ENCODE measurements around the gene SIPA1L3. TPM values are rescaled to one million over a fixed set of nuclear protein-coding genes. Genes with fewer than 3 reads are reported as not detected.
A peak's percentile ranks its signal among the peaks of the same experiment; 100 is the strongest.

Gene SIPA1L3
- total and polyA plus RNA-seq, 2 experiments from 2014 or later = 15.7 to 54.1 TPM

DNA sequence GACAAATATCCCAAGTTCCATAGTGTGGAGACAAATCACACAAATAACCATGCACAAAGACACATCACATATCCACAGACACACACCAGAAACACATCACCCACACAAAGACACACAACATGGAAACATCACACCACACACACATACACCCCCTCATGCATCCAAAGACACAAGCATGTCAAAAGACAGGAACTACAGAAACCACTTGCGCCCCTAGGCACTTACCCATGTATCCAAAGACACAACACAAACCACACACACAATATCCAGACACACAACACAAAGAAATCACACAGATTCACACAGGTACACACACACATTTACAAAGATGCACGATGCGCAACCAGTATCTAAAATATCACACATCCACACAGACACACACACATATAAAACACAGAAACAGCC is 316.1 kb downstream of the SIPA1L3 start (continued):
- TF ChIP-seq, protein P1, sequence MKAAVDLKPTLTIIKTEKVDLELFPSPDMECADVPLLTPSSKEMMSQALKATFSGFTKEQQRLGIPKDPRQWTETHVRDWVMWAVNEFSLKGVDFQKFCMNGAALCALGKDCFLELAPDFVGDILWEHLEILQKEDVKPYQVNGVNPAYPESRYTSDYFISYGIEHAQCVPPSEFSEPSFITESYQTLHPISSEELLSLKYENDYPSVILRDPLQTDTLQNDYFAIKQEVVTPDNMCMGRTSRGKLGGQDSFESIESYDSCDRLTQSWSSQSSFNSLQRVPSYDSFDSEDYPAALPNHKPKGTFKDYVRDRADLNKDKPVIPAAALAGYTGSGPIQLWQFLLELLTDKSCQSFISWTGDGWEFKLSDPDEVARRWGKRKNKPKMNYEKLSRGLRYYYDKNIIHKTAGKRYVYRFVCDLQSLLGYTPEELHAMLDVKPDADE (IDR thresholded peaks at IDR 0.05) = no peak
- no peak for TF ChIP-seq POLR2AphosphoS5 (IDR thresholded peaks at IDR 0.05; ENCODE audit: low read depth)

DNA sequence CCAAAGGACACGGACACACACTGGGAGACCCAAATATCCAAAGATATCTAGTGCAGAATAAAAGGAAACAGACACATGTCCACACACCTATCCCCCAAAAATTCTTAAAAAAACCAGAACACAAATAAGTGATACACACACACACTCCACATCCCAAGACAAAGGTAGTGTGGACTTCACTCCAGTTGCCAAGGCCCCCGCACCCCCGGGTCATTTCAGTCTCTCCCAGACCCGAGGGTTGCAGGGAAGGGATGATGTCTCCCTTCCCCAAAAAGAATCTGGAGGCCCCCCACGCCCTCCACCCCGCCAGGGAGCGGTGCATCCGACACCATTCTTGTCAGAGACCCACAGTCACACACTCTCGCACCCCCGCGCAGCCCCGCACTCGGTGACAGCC is 316.6 kb downstream of the SIPA1L3 start:
- H4K20me1 ChIP-seq (replicated peaks; ENCODE audit: insufficient read depth) = 0 out of 2 replicates have a peak, but pooled peaks cover 6% of the 10 kb centered on the region
- H3K4me3 ChIP-seq = peak overlapping the region; percentile 72
- no peaks in the 10 kb centered on the region for H3K9me2 ChIP-seq (ENCODE audit: insufficient read depth)
- no peaks in the 10 kb centered on the region; the same call in none of the 3 replicates for H3K9me3 Mint-ChIP-seq
- H3F3A ChIP-seq (replicated peaks; ENCODE audit: low read depth) = peaks cover 26% of the 10 kb centered on the region
- no peaks in the 10 kb centered on the region for H3K36me3 ChIP-seq (ENCODE audit: insufficient read depth)
- DNase-seq (ENCODE audit: low spot score) (no peak), ATAC-seq (no peak)
- H2AFZ ChIP-seq = peak overlapping the region; percentile 56; the same call in 1 of the 2 replicates
- peaks cover 12% of the 10 kb centered on the region for H3K36me3 Mint-ChIP-seq (ENCODE audit: low read depth)
- peaks cover 28% of the 10 kb centered on the region for H3K4me1 Mint-ChIP-seq
- 0 out of 2 replicates have a peak, but pooled peaks cover 4% of the 10 kb centered on the region for H3K27me3 ChIP-seq (ENCODE audit: insufficient read depth)
- H3K4me3 Mint-ChIP-seq = peak overlapping the region; percentile 75
- peaks cover 11% of the 10 kb centered on the region for H3K79me2 ChIP-seq (replicated peaks; ENCODE audit: insufficient read depth)
- H3K27me3 Mint-ChIP-seq (ENCODE audit: insufficient read depth, low read depth, poor library complexity) = peaks cover 23% of the 10 kb centered on the region
- peaks cover 26% of the 10 kb centered on the region for H3K4me1 ChIP-seq (ENCODE audit: insufficient read depth)
- H3K27ac ChIP-seq (ENCODE audit: low read depth) = no peak overlapping the region
- no peak overlapping the region for H3K27ac Mint-ChIP-seq
- peak overlapping the region; percentile 84 for H3K4me2 ChIP-seq
- TF ChIP-seq CREB1 (CRISPR knock-in tag; IDR thresholded peaks at IDR 0.05; ENCODE audit: low read depth) = no peak
- TF ChIP-seq, protein P1 (IDR thresholded peaks at IDR 0.05) = no peak
- TF ChIP-seq NANOG (IDR thresholded peaks at IDR 0.05; ENCODE audit: borderline replicate concordance) = no peak
- no peak for TF ChIP-seq EZH2phosphoT487 (IDR thresholded peaks at IDR 0.05; ENCODE audit: unreplicated experiment)
- no peak for TF ChIP-seq ZNF114 (CRISPR knock-in tag; IDR thresholded peaks at IDR 0.05)
- no peak for TF ChIP-seq JUNB (IDR thresholded peaks at IDR 0.05; ENCODE audit: unreplicated experiment)
- TF ChIP-seq ZNF331 (CRISPR knock-in tag; IDR thresholded peaks at IDR 0.05; ENCODE audit: low read depth) = no peak
- TF ChIP-seq CTCF (conservative IDR thresholded peaks at IDR 0.05; ENCODE audit: low read depth in 2 of 2) = no peak
- no peak for TF ChIP-seq POLR2AphosphoS5 (IDR thresholded peaks at IDR 0.05; ENCODE audit: low read depth)
- TF ChIP-seq, protein P2, sequence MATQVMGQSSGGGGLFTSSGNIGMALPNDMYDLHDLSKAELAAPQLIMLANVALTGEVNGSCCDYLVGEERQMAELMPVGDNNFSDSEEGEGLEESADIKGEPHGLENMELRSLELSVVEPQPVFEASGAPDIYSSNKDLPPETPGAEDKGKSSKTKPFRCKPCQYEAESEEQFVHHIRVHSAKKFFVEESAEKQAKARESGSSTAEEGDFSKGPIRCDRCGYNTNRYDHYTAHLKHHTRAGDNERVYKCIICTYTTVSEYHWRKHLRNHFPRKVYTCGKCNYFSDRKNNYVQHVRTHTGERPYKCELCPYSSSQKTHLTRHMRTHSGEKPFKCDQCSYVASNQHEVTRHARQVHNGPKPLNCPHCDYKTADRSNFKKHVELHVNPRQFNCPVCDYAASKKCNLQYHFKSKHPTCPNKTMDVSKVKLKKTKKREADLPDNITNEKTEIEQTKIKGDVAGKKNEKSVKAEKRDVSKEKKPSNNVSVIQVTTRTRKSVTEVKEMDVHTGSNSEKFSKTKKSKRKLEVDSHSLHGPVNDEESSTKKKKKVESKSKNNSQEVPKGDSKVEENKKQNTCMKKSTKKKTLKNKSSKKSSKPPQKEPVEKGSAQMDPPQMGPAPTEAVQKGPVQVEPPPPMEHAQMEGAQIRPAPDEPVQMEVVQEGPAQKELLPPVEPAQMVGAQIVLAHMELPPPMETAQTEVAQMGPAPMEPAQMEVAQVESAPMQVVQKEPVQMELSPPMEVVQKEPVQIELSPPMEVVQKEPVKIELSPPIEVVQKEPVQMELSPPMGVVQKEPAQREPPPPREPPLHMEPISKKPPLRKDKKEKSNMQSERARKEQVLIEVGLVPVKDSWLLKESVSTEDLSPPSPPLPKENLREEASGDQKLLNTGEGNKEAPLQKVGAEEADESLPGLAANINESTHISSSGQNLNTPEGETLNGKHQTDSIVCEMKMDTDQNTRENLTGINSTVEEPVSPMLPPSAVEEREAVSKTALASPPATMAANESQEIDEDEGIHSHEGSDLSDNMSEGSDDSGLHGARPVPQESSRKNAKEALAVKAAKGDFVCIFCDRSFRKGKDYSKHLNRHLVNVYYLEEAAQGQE (IDR thresholded peaks at IDR 0.05; ENCODE audit: unreplicated experiment) = no peak
- TF ChIP-seq, protein P3, sequence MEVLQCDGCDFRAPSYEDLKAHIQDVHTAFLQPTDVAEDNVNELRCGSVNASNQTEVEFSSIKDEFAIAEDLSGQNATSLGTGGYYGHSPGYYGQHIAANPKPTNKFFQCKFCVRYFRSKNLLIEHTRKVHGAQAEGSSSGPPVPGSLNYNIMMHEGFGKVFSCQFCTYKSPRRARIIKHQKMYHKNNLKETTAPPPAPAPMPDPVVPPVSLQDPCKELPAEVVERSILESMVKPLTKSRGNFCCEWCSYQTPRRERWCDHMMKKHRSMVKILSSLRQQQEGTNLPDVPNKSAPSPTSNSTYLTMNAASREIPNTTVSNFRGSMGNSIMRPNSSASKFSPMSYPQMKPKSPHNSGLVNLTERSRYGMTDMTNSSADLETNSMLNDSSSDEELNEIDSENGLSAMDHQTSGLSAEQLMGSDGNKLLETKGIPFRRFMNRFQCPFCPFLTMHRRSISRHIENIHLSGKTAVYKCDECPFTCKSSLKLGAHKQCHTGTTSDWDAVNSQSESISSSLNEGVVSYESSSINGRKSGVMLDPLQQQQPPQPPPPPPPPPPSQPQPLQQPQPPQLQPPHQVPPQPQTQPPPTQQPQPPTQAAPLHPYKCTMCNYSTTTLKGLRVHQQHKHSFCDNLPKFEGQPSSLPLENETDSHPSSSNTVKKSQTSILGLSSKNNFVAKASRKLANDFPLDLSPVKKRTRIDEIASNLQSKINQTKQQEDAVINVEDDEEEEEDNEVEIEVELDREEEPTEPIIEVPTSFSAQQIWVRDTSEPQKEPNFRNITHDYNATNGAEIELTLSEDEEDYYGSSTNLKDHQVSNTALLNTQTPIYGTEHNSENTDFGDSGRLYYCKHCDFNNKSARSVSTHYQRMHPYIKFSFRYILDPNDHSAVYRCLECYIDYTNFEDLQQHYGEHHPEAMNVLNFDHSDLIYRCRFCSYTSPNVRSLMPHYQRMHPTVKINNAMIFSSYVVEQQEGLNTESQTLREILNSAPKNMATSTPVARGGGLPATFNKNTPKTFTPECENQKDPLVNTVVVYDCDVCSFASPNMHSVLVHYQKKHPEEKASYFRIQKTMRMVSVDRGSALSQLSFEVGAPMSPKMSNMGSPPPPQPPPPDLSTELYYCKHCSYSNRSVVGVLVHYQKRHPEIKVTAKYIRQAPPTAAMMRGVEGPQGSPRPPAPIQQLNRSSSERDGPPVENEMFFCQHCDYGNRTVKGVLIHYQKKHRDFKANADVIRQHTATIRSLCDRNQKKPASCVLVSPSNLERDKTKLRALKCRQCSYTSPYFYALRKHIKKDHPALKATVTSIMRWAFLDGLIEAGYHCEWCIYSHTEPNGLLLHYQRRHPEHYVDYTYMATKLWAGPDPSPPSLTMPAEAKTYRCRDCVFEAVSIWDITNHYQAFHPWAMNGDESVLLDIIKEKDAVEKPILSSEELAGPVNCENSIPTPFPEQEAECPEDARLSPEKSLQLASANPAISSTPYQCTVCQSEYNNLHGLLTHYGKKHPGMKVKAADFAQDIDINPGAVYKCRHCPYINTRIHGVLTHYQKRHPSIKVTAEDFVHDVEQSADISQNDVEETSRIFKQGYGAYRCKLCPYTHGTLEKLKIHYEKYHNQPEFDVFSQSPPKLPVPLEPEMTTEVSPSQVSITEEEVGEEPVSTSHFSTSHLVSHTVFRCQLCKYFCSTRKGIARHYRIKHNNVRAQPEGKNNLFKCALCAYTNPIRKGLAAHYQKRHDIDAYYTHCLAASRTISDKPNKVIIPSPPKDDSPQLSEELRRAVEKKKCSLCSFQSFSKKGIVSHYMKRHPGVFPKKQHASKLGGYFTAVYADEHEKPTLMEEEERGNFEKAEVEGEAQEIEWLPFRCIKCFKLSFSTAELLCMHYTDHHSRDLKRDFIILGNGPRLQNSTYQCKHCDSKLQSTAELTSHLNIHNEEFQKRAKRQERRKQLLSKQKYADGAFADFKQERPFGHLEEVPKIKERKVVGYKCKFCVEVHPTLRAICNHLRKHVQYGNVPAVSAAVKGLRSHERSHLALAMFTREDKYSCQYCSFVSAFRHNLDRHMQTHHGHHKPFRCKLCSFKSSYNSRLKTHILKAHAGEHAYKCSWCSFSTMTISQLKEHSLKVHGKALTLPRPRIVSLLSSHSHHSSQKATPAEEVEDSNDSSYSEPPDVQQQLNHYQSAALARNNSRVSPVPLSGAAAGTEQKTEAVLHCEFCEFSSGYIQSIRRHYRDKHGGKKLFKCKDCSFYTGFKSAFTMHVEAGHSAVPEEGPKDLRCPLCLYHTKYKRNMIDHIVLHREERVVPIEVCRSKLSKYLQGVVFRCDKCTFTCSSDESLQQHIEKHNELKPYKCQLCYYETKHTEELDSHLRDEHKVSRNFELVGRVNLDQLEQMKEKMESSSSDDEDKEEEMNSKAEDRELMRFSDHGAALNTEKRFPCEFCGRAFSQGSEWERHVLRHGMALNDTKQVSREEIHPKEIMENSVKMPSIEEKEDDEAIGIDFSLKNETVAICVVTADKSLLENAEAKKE (CRISPR knock-in tag; IDR thresholded peaks at IDR 0.05) = no peak

Measured in GM23338 (cell line).